ENCODE results near the gene CERKL. TPM values are rescaled to one million over a fixed set of nuclear protein-coding genes. Genes with fewer than 3 reads are reported as not detected.

The CERKL gene
- total and polyA plus RNA-seq, 9 of the 15 experiments (the other 6 are each of a cell fraction or from before 2014, with no cell fraction given): 0.04 to 0.08 TPM; not detected in 7

GRCh38 chr2:181594322-181594721 lies 62.6 kb downstream of the CERKL start:
- H3K9ac ChIP-seq (ENCODE audit: insufficient read depth in 1 of 2, low read depth in 2 of 2, low read length in 2 of 2): no peak overlapping the region
- H3K36me3 ChIP-seq (ENCODE audit: control insufficient read depth, insufficient read depth, low read length): no peaks in the 10 kb centered on the region
- FAIRE-seq (no peak), DNase-seq (ENCODE audit: extremely low read depth in 1 of 4, low spot score in 3 of 4) (no peak), ATAC-seq (no peak)
- H3K4me2 ChIP-seq (ENCODE audit: insufficient read depth, low read length): no peak overlapping the region
- WGBS (ENCODE audit: insufficient coverage, low coverage, missing lambda C conversion rate): 0% methylated on average over 2 of the region's 2 CpGs
- H3K9me1 ChIP-seq (ENCODE audit: control insufficient read depth, insufficient read depth, low read length): no peaks in the 10 kb centered on the region
- in situ Hi-C loops (cut with MboI): no loop called here
- H3K79me2 ChIP-seq (ENCODE audit: control insufficient read depth, insufficient read depth, low read length): no peaks in the 10 kb centered on the region
- POLR2A ChIA-PET: no interaction called here
- no peaks in the 10 kb centered on the region for H3K4me1 ChIP-seq (replicated peaks in 1 of 2; ENCODE audit: control insufficient read depth in 2 of 2, insufficient read depth in 2 of 2, low read length in 2 of 2)
- no peak overlapping the region for H3K27ac ChIP-seq (ENCODE audit: extremely low read depth, low read depth, low read length)
- intact Hi-C loops (cut with micrococcal nuclease): no loop called here
- no peaks in the 10 kb centered on the region for H3K27me3 ChIP-seq (ENCODE audit: control insufficient read depth in 2 of 2, insufficient read depth in 2 of 2, low read length in 2 of 2)
- no peak overlapping the region for H3K4me3 ChIP-seq
- BruUV-seq (replicated peaks): no TSS peak
- CTCF ChIA-PET (ENCODE audit: low intra/inter-chr PET ratio): no interaction called here
- no peaks in the 10 kb centered on the region for H4K20me1 ChIP-seq (replicated peaks; ENCODE audit: control insufficient read depth, insufficient read depth, low read length)
- no peaks in the 10 kb centered on the region for H3K9me3 ChIP-seq (replicated peaks; ENCODE audit: control insufficient read depth, insufficient read depth, low read depth, low read length)
- no peak overlapping the region for H2AFZ ChIP-seq (ENCODE audit: low read depth, low read length)
- TF ChIP-seq ZNF121 (CRISPR knock-in tag; conservative IDR thresholded peaks at IDR 0.05) (no peak), FOSL1 (tag; conservative IDR thresholded peaks at IDR 0.05) (no peak), TCF7L2 (IDR thresholded peaks at IDR 0.05; ENCODE audit: low read depth, low read length) (no peak), POU5F1 (IDR thresholded peaks at IDR 0.05; ENCODE audit: borderline replicate concordance, low read depth, low read length, partially characterized antibody) (no peak), WHSC1 (IDR thresholded peaks at IDR 0.05; ENCODE audit: low read length) (no peak), CBX5 (IDR thresholded peaks at IDR 0.05; ENCODE audit: borderline replicate concordance, low read depth) (no peak), THRB (CRISPR knock-in tag; conservative IDR thresholded peaks at IDR 0.05) (no peak), ZNF592 (IDR thresholded peaks at IDR 0.05) (no peak), ARID3B (CRISPR knock-in tag; IDR thresholded peaks at IDR 0.05; ENCODE audit: borderline replicate concordance) (no peak), PYGO2 (tag; IDR thresholded peaks at IDR 0.05) (no peak), GMEB1 (CRISPR knock-in tag; IDR thresholded peaks at IDR 0.05) (no peak), PPARD (CRISPR knock-in tag; IDR thresholded peaks at IDR 0.05) (no peak), ZC3H8 (IDR thresholded peaks at IDR 0.05) (no peak), PHF8 (IDR thresholded peaks at IDR 0.05; ENCODE audit: borderline replicate concordance, low read length) (no peak), NR1H2 (CRISPR knock-in tag; IDR thresholded peaks at IDR 0.05) (no peak), LARP7 (IDR thresholded peaks at IDR 0.05) (no peak)

Measured in K562 (cell line).